Neural cell (in vitro differentiated cells): Measurements from ENCODE around the gene APBA2. TPM values are rescaled to one million over a fixed set of nuclear protein-coding genes. Genes with fewer than 3 reads are reported as not detected.
A peak's percentile ranks its signal among the peaks of the same experiment; 100 is the strongest.

Experiments
- H2AFZ ChIP-seq: fragments of 200-600, 300-800 bp; sonication (generic), shearing (Covaris generic); 2 replicates; pipeline ENCODE4 v1.6.0; 2014; ENCODE audit warnings: low read depth, mild to moderate bottlenecking, antibody characterized with exemption, low read length, moderate library complexity
- H3F3A ChIP-seq: fragments of 200-600 bp; shearing (Covaris generic); 2 replicates; pipeline ENCODE4 v1.6.1; 2016; ENCODE audit warnings: mild to moderate bottlenecking, moderate library complexity, mixed read lengths, antibody characterized with exemption, low read length; ENCODE audit not compliant: insufficient read depth, poor library complexity, severe bottlenecking
- H3K27ac ChIP-seq: fragments of 200-600, 300-800 bp; sonication (generic), shearing (Covaris generic); 2 replicates; pipeline ENCODE4 v1.5.1; 2014; ENCODE audit warnings: mild to moderate bottlenecking, low read length, moderate library complexity
- H3K27me3 ChIP-seq: fragments of 300-800, 200-600 bp; sonication (generic), shearing (Covaris generic); 2 replicates; pipeline ENCODE4 v1.6.0; 2014; ENCODE audit warnings: mild to moderate bottlenecking, low read depth, low read length, moderate library complexity; ENCODE audit not compliant: insufficient read depth
- H3K36me3 ChIP-seq: fragments of 300-800, 200-600 bp; sonication (generic), shearing (Covaris generic); 2 replicates; pipeline ENCODE4 v1.5.1; 2014; ENCODE audit warnings: mild to moderate bottlenecking, antibody characterized with exemption, low read length, moderate library complexity; ENCODE audit not compliant: insufficient read depth
- H3K4me2 ChIP-seq: fragments of 300-800, 200-600 bp; sonication (generic), shearing (Covaris generic); 2 replicates; pipeline ENCODE4 v1.6.0; 2014; ENCODE audit warnings: mild to moderate bottlenecking, low read length
- H3K4me3 ChIP-seq: fragments of 300-800, 200-600 bp; sonication (generic), shearing (Covaris generic); 2 replicates; pipeline ENCODE4 v1.5.1; 2014; ENCODE audit warnings: mild to moderate bottlenecking, low read length, moderate library complexity
- H3K79me2 ChIP-seq: fragments of 200-600 bp; shearing (Covaris generic); replicated peaks from 2 replicates; pipeline ENCODE4 v1.6.0; 2014; ENCODE audit warnings: mild to moderate bottlenecking, low read length, moderate library complexity; ENCODE audit not compliant: insufficient read depth
- H3K9ac ChIP-seq: fragments of 300-800, 200-600 bp; sonication (generic), shearing (Covaris generic); 2 replicates; pipeline ENCODE4 v1.6.1; 2016; ENCODE audit warnings: mild to moderate bottlenecking, low read length, mixed read lengths
- H3K9me2 ChIP-seq: fragments of 200-600 bp; shearing (Covaris generic); 2 replicates; pipeline ENCODE4 v1.6.1; 2016; ENCODE audit warnings: mild to moderate bottlenecking, low read length, mixed read lengths; ENCODE audit not compliant: insufficient read depth
- H3K9me3 ChIP-seq: fragments of 200-600, 300-800 bp; sonication (generic), shearing (Covaris generic); 2 replicates; pipeline ENCODE4 v1.6.1; 2016; ENCODE audit warnings: mild to moderate bottlenecking, mixed run types, low read length, moderate library complexity, mixed read lengths
- H4K20me1 ChIP-seq: fragments of 200-600 bp; shearing (Covaris generic); 2 replicates; pipeline ENCODE4 v1.6.1; 2016; ENCODE audit warnings: mild to moderate bottlenecking, mixed run types; ENCODE audit not compliant: insufficient read depth
- EP300 ChIP-seq: fragments of 450-650 bp; conservative IDR thresholded peaks from 2 replicates; pipeline ENCODE4 v1.6.1; 2014; ENCODE audit warnings: antibody characterized with exemption, mild to moderate bottlenecking, moderate library complexity; ENCODE audit not compliant: poor library complexity, severe bottlenecking
- EZH2 ChIP-seq: fragments of 200-600, 300-800 bp; shearing (Covaris generic), sonication (generic); IDR thresholded peaks from 2 replicates; pipeline ENCODE4 v1.6.1; 2014; ENCODE audit warnings: antibody characterized with exemption, low read length, borderline replicate concordance, mild to moderate bottlenecking; ENCODE audit not compliant: insufficient read depth, poor library complexity, severe bottlenecking
- MXI1 ChIP-seq: fragments of 450-650 bp; conservative IDR thresholded peaks from 2 replicates; pipeline ENCODE4 v1.6.1; 2014; ENCODE audit warnings: antibody characterized with exemption, mild to moderate bottlenecking; ENCODE audit not compliant: poor library complexity, severe bottlenecking
- POLR2AphosphoS5 ChIP-seq: IDR thresholded peaks from 2 replicates; pipeline ENCODE4 v1.6.1; 2012
- RAD21 ChIP-seq: fragments of 450-650 bp; conservative IDR thresholded peaks from 2 replicates; pipeline ENCODE4 v1.6.1; 2014; ENCODE audit warnings: antibody characterized with exemption, mild to moderate bottlenecking, moderate library complexity
- REST ChIP-seq: IDR thresholded peaks from 2 replicates; pipeline ENCODE4 v1.6.1; 2012; ENCODE audit warnings: borderline replicate concordance
- SMC3 ChIP-seq: fragments of 450-650 bp; conservative IDR thresholded peaks from 2 replicates; pipeline ENCODE4 v1.6.1; 2014; ENCODE audit warnings: antibody characterized with exemption, mild to moderate bottlenecking, moderate library complexity; ENCODE audit not compliant: poor library complexity
- TAF1 ChIP-seq: IDR thresholded peaks from 2 replicates; pipeline ENCODE4 v1.6.1; 2012; ENCODE audit warnings: low read depth
- polyA plus RNA-seq: library from polyadenylated mRNA; depleted of rRNA; stranded (reverse); fragments of >200 nt; gene quantifications from 2 replicates; pipeline ENCODE4 v1.2.3, GENCODE V29; 2014
- TF ChIP-seq, protein P1 (sequence below): fragments of 450-650 bp; IDR thresholded peaks from 2 replicates; pipeline ENCODE4 v1.5.1; 2014; ENCODE audit warnings: antibody characterized with exemption, mild to moderate bottlenecking, moderate library complexity; ENCODE audit not compliant: poor library complexity, severe bottlenecking

APBA2 gene
- polyA plus RNA-seq, 1 donor from 2014 or later: 134 TPM

DNA sequence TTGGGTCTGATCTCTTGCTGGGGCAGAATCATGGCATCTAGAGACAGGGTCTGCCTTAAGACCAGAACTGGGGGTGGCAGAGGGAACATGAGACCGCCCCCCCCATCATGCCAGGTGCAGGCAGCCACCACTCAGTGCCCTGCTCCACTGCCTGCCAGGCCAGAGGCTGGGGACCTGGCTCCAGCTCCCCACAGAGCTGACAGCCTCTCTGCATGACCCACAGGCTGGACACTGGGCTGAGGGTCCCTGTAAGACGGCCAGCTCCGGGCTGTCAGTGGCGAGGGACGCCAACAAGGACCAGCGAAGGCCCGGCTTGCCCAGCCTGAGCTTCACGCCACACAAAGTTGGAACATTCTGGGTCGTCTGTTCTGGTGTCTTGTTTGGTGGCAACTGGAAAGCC is 238.2 kb downstream of the APBA2 start:
- Histone ChIP-seq H3K27me3 (no peaks in the 10 kb centered on the region), H4K20me1 (no peaks in the 10 kb centered on the region), H3K9me3 (no peaks in the 10 kb centered on the region), H3K9ac (no peak overlapping the region), H3K4me2 (no peak overlapping the region), H3K36me3 (no peaks in the 10 kb centered on the region), H3K79me2 (no peaks in the 10 kb centered on the region), H3K9me2 (no peaks in the 10 kb centered on the region), H2AFZ (no peak overlapping the region), H3F3A (no peaks in the 10 kb centered on the region), H3K27ac (no peak overlapping the region), H3K4me3 (no peak overlapping the region)
- TF ChIP-seq SMC3 (no peak), MXI1 (no peak), EZH2 (no peak), RAD21 (no peak)

- Histone ChIP-seq H3K4me3 (no peak overlapping the region), H3K27ac (no peak overlapping the region), H3F3A (no peaks in the 10 kb centered on the region), H3K79me2 (no peaks in the 10 kb centered on the region), H3K9me2 (no peaks in the 10 kb centered on the region), H3K27me3 (no peaks in the 10 kb centered on the region), H3K4me2 (no peak overlapping the region), H3K36me3 (no peaks in the 10 kb centered on the region), H2AFZ (no peak overlapping the region), H3K9ac (no peak overlapping the region), H4K20me1 (no peaks in the 10 kb centered on the region), H3K9me3 (no peaks in the 10 kb centered on the region)
- TF ChIP-seq RAD21 (peak; percentile 14), REST (no peak), POLR2AphosphoS5 (peak; percentile 18), SMC3 (no peak), EZH2 (no peak), MXI1 (no peak), TAF1 (no peak), EP300 (no peak)
- TF ChIP-seq, protein P1, sequence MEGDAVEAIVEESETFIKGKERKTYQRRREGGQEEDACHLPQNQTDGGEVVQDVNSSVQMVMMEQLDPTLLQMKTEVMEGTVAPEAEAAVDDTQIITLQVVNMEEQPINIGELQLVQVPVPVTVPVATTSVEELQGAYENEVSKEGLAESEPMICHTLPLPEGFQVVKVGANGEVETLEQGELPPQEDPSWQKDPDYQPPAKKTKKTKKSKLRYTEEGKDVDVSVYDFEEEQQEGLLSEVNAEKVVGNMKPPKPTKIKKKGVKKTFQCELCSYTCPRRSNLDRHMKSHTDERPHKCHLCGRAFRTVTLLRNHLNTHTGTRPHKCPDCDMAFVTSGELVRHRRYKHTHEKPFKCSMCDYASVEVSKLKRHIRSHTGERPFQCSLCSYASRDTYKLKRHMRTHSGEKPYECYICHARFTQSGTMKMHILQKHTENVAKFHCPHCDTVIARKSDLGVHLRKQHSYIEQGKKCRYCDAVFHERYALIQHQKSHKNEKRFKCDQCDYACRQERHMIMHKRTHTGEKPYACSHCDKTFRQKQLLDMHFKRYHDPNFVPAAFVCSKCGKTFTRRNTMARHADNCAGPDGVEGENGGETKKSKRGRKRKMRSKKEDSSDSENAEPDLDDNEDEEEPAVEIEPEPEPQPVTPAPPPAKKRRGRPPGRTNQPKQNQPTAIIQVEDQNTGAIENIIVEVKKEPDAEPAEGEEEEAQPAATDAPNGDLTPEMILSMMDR: peak; percentile 26
Observed at GRCh38 chr15:29124581-29125381, 239.0 kb downstream of the APBA2 start.
